ENCODE measurements around the gene PMS2.

GRCh38 chr7:6026820-6027311 is 18.0 kb upstream of the PMS2 start:
- no peak for TF ChIP-seq CTCF (IDR thresholded peaks at IDR 0.05)
- no peak for TF ChIP-seq EZH2 (IDR thresholded peaks at IDR 0.05; ENCODE audit: borderline replicate concordance, insufficient read depth, low read depth, low read length, poor library complexity, severe bottlenecking)

Data from B cell (primary cell).